Kidney epithelial cell (primary cell): ENCODE data around the gene DCLRE1C. TPM values are rescaled to one million over a fixed set of nuclear protein-coding genes. Genes with fewer than 3 reads are reported as not detected.
"Not testable (repeated sequence)": the region's sequence is repeated elsewhere in the genome, so short reads cannot be mapped to it uniquely, and the experiment has no call there.

Experiments
- DNase-seq: peaks from one replicate; pipeline ENCODE4 v3.0.0-alpha.2; 2010; ENCODE audit warnings: low read depth
- H3K27me3 ChIP-seq: 2 replicates; pipeline ENCODE4 v1.6.0; 2011; ENCODE audit warnings: low read length; ENCODE audit not compliant: control insufficient read depth, insufficient read depth
- H3K36me3 ChIP-seq: 2 replicates; pipeline ENCODE4 v1.5.1; 2011; ENCODE audit warnings: low read length; ENCODE audit not compliant: control insufficient read depth, insufficient read depth
- H3K4me3 ChIP-seq: 2 replicates; pipeline ENCODE4 v1.5.1; 2011; ENCODE audit warnings: low read depth, mild to moderate bottlenecking, control low read depth, low read length
- total RNA-seq: library from RNA; depleted of rRNA; stranded (reverse); fragments of >200 nt; gene quantifications from 2 replicates; pipeline ENCODE4 v1.2.3, GENCODE V29; 2015
- TF ChIP-seq, protein P1 (sequence below): IDR thresholded peaks from 2 replicates; pipeline ENCODE4 v1.5.1; 2011; ENCODE audit warnings: mild to moderate bottlenecking, moderate library complexity, low read length, control low read depth, inconsistent platforms; ENCODE audit not compliant: insufficient read depth, poor library complexity, severe bottlenecking

Gene DCLRE1C
- total RNA-seq, 1 donor from 2014 or later: 10.3 TPM

DNA sequence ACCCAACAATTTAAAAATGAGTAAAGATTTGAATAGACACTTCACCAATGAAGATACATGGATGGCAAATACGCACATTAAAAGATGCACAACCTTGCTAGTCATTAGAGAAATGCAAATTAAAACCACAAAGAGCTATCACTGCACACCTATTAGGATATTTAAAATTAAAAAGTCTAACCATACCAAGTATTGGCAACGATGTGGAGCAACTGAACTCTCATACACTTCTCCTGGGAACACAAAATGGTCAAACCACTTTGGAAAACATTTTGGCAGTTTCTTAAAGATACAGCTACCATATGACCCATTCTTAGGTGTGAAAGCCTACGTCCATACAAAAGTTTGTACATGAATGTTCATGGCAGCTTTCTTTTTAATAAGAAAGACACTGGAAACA lies 36.1 kb downstream of the DCLRE1C start:
- no peak overlapping the region for H3K4me3 ChIP-seq
- H3K27me3 ChIP-seq: no peaks in the 10 kb centered on the region
- peaks cover 2% of the 10 kb centered on the region for H3K36me3 ChIP-seq
- TF ChIP-seq, protein P1, sequence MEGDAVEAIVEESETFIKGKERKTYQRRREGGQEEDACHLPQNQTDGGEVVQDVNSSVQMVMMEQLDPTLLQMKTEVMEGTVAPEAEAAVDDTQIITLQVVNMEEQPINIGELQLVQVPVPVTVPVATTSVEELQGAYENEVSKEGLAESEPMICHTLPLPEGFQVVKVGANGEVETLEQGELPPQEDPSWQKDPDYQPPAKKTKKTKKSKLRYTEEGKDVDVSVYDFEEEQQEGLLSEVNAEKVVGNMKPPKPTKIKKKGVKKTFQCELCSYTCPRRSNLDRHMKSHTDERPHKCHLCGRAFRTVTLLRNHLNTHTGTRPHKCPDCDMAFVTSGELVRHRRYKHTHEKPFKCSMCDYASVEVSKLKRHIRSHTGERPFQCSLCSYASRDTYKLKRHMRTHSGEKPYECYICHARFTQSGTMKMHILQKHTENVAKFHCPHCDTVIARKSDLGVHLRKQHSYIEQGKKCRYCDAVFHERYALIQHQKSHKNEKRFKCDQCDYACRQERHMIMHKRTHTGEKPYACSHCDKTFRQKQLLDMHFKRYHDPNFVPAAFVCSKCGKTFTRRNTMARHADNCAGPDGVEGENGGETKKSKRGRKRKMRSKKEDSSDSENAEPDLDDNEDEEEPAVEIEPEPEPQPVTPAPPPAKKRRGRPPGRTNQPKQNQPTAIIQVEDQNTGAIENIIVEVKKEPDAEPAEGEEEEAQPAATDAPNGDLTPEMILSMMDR: no peak
- no peak for DNase-seq

DNA sequence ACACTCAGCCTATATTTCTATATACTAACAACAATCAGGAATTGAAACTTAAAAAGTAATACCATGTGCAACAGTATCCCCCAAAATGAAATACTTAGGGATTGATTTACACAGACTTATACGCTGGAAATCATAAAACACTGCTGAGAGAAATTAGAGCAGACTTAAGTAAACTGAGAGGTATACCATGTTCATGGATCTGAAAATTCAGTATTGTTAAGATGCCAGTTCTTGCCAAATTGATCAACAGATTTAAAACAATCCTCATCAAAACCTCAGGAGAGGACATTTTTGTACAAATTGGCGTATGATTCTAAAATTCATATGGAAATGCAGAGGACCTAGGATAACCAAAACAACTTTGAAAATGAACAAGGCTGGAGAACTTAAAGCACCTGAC lies 37.3 kb downstream of the DCLRE1C start:
- no peaks in the 10 kb centered on the region for H3K27me3 ChIP-seq
- no peaks in the 10 kb centered on the region for H3K36me3 ChIP-seq
- no peak for DNase-seq
- TF ChIP-seq, protein P1: no peak
- H3K4me3 ChIP-seq: no peak overlapping the region

DNA sequence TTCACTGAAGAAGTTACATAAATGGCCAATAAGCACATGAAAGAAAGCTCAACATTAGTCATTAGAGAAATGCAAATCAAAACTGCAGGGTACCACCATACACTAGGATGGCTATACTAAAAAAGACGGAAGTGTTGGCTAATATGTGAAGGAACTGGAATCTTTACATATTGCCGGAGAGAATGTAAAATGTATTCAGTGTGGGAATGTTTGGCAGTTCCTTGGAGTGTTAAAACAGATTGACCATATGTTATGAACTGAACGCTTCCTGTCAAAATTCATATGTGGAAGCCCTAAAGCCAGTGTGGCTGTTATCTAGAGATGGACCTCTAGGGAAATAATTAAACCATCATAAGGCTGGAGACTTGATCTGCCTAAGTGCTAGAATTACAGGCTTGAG lies 42.1 kb downstream of the DCLRE1C start:
- no peaks in the 10 kb centered on the region for H3K27me3 ChIP-seq
- no peak overlapping the region for H3K4me3 ChIP-seq
- no peak for DNase-seq
- TF ChIP-seq, protein P1: no peak
- peaks cover 1% of the 10 kb centered on the region for H3K36me3 ChIP-seq

DNA sequence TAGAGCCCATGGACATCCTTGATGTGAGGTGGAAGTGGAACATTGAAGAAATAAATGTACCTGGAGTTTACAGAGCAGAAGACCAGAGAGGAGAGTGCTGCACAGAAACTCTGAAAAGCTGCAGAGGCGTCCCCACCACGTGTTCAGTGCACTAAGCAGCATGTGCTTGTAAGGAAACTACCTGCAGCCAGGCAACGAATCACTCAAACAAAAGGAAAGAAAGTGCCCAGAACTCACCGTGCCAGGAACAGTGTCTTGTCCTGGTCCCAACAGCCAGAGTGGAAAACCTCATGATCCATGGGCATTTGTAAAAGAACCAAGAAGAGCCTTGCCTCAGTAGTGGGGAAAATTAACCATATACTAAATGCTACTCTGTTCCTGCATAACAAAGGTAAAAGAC lies 42.9 kb downstream of the DCLRE1C start:
- DNase-seq: no peak
- H3K27me3 ChIP-seq: no peaks in the 10 kb centered on the region
- H3K36me3 ChIP-seq: peaks cover 1% of the 10 kb centered on the region
- TF ChIP-seq, protein P1: no peak
- H3K4me3 ChIP-seq: no peak overlapping the region

DNA sequence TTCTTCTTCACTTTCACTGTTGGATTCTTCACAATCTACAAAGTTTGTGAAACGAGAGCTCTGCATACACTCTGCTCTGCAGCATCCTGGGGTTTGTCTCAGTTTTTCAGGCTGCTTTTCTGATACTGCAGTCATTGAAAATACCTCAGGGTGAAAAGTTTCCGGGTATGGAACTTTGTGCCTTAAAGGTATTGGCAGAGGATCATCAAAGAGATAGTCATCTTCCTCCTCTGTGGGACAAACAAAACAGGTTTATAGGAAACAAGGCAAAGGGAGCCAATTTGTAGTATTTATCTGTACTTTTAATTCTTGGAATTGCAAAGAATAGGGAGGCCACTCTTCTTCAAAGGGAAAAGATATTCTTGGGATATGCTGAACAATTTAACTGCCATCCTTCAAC lies 44.8 kb downstream of the DCLRE1C start:
- TF ChIP-seq, protein P1: no peak
- no peaks in the 10 kb centered on the region for H3K27me3 ChIP-seq
- peaks cover 1% of the 10 kb centered on the region for H3K36me3 ChIP-seq
- no peak overlapping the region for H3K4me3 ChIP-seq
- DNase-seq: no peak

DNA sequence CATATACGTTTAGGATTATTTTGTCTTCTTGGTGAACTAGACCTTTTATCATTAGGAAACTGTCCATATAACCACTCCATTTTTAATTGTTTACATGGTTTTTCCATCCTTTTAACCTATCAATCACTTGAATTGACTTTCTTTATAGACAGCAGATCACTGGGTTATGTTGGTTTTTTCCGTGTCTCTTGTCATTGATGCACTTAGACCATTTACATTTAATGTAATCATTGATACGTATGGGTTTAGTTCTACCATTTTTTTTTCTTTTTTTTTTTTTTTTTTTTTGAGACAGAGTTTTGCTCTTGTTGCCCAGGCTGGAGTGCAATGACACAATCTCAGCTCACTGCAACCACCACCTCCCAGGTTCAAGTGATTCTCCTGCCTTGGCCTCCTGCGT lies 46.3 kb downstream of the DCLRE1C start:
- not testable (repeated sequence) for H3K4me3 ChIP-seq, H3K36me3 ChIP-seq, DNase-seq, H3K27me3 ChIP-seq
